ENCODE measurements around the gene TRAF7.

Gene TRAF7

GRCh38 chr16:2216330-2216729, 60.7 kb downstream of the TRAF7 start:
- DNase-seq (ENCODE audit: low spot score) = no peak

- DNase-seq (ENCODE audit: low spot score) = peak; percentile 99
Observed at GRCh38 chr16:2223221-2223941, 67.8 kb downstream of the TRAF7 start, which contains the start of gene E4F1. Gene E4F1 (plus strand): TSS chr16:2223591. CDS start chr16:2223614, 23 bp downstream.

GRCh38 chr16:2223942-2224486, 68.4 kb downstream of the TRAF7 start:
- peak; percentile 68 for DNase-seq (ENCODE audit: low spot score)

GRCh38 chr16:2226245-2226793, 70.7 kb downstream of the TRAF7 start:
- DNase-seq (ENCODE audit: low spot score) = no peak

GRCh38 chr16:2226918-2227317, 71.3 kb downstream of the TRAF7 start:
- DNase-seq (ENCODE audit: low spot score) = no peak
